OCI-M2 (cell line): ENCODE results near the gene CLTB.
"Not testable (repeated sequence)": the region's sequence is repeated elsewhere in the genome, so short reads cannot be mapped to it uniquely, and the experiment has no call there.

Source experiments
- DNase-seq: peaks from one replicate; lab custom pipeline; 2025; ENCODE audit not compliant: unreplicated experiment; lab: John Stamatoyannopoulos, UW

CLTB gene, protein sequence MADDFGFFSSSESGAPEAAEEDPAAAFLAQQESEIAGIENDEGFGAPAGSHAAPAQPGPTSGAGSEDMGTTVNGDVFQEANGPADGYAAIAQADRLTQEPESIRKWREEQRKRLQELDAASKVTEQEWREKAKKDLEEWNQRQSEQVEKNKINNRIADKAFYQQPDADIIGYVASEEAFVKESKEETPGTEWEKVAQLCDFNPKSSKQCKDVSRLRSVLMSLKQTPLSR

DNA sequence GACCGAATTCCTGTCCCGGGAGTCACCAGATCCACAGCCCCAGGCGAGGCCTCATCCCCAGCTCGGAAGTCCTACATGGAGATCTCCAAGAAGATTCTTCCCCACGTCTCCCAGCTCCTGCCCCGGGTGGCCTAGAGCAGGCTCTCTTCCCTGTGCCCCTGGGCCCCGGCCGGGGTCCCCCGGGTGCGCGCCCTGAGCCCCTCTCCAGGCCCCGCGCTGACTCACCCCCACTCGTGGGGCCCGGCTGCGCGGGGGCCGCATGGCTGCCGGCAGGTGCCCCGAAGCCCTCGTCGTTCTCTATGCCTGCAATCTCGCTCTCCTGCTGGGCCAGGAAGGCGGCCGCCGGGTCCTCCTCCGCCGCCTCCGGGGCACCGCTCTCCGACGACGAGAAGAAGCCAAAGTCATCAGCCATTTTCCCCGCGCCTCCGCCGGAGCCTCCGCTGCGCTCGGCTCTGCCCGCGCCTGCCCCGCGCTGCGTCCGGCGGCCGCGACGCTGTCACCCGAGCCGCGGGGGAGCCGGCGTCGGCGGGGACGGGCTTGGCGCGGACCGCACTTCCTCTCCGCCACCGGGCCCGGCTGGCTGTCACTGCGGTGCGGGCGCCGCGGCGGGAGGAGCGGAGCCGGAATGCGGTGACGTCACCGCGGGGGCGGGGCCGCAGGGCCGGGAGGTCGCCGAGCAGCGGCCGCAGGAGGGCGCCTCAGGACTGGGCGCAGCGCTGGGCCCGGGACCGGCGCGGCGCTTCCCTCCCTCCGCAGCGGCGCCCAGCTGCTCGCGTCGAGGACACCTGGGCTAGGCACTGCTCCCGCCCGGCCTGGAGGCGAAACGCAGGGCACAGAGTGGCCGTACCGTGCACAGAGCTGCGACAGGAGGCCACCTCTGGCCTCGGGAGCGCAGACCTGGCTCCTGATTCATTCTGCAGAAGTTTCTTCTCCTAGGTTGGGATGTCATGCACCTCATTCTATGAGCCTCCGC, at the start of gene CLTB:
Gene CLTB (minus strand): TSS at position 588 of the 973 bp plus-strand sequence. CDS start 176 bp downstream, at position 412.
- DNase-seq, result peak; percentile 14

DNA sequence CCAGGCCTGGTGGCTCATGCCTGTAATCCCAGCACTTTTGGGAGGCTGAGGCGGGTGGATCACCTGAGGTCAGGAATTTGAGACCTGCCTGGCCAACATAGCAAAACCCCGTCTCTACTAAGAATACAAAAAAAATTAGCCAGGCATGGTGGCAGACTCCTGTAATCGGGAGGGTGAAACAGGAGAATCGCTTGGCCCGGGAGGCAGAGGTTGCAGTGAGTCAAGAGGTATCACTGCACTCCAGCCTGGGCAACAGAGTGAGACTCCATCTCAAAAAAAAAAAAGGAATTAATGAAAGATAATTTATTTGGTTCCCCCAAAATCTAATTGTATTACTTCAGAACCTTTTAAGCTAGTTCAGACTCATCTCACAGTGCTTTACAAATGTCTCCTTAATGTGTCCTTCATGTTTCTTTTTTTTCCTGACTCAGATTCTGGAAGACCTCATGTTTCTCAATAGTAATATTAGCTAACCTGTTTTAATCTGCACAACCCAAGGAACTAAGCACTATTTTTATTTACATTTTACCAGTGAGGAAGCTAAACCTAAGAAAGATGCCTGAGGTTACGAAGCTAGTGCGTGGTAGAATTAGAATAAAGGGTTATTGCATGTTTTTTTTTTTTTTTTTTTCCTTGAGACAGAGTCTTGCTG, 46.9 kb upstream of the CLTB start:
- no peak for DNase-seq

DNA sequence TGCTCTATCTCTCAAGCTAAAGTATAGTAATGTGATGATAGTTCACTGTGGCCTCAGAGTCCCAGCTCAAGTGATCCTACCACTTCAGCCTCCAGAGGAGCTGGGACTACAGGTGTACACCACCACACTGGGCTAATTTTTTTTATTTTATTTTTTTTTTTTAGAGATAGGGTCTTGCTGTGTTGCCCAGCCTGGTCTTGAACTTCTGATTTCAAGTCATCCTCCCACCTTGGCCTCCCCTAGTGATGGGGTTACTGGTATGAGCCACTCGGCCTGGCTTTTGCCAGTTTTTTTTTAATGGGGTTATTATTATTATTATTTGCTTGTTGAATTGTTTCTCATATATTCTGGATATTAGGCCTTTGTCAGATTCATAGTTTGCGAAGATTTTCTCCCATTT, 45.0 kb upstream of the CLTB start:
- DNase-seq, result no peak

DNA sequence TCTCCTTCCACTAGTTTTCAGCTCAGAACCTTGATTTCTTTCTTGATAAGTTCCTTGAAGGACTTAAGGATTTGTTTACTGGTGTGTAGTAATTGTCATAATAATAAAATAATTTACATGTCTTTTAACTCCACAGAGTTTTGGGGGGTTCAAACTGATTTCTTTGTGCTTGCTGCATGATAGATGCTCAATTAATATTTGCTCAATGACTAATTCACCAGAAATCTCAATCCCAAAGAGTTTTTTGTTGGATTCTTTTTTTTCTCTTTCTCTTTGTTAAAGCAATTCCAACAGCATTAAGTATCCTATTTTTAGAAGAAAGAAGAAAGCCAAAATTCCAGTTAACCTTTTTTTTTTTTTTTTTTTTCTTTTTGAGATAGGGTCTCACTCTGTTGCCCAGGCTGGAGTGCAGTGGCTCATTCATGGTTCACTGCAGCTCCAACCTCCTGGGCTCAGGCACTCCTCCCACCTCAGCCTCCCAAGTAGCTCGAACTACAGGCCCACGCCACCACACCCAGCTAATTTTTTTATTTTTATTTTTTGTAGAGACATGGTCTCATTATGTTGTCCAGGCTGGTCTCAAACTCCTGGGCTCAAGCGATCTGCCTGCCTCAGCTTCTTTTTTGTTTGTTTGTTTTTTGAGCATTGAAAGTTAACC, 42.7 kb upstream of the CLTB start:
- no peak for DNase-seq

DNA sequence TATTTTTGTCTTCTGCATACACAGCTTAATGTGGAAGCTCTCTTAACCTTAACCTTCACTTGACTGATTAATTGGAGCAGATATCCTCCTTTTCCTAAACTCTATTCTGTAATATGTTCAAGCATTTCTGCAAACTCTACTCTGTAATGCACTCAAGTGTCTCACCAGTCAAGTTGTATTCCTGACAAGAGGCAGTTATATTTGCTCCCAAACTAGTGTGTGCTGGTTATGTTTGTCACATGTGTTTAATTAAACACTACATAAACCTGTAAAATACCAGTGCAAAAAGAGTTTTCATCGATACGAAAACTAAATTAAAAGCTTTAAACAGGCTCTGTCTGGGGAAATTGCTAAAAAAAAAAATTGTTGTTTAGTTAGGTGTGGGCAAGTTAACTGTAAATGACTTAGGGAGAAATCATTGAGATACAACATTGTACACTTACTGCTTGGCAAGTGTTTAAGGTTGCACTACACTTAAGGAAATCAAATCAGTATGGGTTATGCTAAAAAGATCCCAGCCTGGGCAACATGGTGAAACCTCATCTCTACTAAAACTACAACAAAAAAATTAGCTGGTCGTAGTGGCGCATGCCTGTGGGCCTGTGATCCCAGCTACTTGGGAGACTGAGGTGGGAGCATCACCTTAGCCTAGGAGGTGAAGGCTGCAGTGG, 38.5 kb upstream of the CLTB start:
- DNase-seq, result no peak

DNA sequence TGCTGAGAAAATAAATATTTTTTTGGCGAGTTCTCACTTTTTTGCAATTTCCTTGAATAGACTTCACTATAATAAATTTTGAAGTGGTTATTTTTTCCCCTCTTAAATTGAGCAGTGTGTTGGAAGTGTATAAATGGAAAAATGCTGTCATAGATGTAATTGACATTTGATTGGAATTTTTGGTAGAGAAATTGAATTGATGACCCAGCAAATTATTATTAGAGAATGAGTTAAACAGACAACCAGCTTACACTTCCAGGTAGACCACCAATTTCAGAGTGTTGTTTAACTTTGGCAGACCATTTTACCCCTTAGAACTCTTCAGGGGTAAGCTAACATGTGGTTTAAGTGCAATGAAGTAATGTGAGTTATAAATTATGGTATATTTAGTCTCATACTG, 33.7 kb upstream of the CLTB start:
- DNase-seq, result no peak

DNA sequence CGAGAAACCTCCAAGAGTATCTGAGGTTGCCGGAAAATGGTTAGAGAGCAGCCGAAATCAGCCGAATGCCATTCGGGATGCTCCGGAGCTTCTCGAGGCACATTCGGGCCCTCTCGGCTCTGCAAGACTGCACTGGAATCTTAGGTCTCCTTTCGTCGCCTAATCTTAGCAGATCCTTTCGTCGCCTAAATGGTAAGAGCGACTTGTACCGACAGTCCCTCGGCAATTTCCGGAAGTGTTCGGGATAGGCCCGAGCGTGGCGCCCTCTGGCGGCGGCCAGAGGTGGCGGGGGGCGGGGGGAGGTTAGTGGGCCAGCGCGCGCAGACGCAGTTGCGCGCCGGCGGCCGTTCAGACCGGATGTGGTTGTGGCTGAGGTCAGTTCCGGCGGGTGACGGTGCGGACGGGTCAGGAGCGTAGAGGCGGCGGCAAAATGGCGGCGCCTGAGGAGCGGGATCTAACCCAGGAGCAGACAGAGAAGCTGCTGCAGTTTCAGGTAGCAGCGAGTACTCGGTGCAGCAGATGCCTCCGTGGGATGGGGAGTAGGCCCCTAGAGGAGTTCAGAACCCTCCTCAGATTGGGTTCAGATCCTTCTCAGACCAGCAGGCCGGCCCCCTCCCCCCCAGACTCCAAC, 31.8 kb upstream of the CLTB start, which contains the start of gene FAF2:
Gene FAF2 (plus strand): TSS at position 408 of the 631 bp plus-strand sequence. CDS start 23 bp downstream, at position 431.
- DNase-seq, result peak; percentile 70

DNA sequence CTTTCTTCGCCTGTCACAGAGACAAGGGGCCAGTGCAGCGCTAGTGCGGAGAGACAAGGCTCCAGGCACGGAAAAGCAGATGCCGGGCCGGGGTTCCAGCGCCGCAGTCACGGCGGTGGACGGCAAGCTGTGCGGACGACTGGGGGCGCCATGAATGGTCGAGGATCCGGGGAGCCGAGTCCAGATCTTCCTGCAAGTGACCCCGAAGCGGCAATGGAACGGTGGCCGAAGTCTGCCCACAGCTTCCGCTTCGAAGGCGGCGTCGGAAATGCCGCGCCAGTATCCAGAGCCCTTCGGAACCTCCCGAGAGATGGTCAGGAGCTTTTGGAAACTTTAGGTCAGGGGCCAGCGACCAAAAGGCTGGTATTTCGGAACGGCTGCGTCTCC, 31.2 kb upstream of the CLTB start:
- no peak for DNase-seq

DNA sequence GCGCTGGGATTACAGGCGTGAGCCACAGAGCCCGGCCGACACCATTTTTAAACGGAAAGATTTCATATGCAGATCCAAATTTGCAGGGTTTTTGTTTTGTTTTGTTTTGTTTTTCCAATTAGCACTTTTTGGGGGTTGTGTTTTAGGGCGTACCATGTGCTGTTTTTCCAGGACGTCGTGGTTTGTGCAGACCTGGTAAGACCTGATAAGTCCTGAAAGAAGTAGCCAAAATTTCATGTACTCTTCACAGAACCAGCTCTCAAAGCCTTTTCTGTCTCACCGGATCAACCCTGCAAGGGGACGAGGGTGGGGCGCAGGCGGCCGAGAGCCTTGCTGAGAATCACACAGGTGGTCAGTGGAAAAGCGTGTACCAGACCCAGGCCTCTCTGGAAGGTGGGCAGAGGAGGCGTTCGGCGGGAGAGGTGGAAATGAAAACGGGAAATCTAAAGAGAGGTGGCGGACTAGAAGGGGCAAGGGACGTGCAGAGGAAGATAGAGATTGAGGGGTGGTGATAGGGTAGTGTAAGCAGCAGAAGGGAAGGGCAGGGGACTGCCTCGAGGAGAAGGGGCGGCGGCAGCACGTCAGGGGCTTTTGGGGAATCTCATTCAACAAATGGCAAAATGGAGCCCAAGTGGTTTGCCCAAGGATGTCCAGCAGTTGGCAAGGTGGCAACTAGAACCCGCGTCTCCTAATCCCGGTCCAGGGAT, 30.7 kb upstream of the CLTB start:
- DNase-seq, result no peak

DNA sequence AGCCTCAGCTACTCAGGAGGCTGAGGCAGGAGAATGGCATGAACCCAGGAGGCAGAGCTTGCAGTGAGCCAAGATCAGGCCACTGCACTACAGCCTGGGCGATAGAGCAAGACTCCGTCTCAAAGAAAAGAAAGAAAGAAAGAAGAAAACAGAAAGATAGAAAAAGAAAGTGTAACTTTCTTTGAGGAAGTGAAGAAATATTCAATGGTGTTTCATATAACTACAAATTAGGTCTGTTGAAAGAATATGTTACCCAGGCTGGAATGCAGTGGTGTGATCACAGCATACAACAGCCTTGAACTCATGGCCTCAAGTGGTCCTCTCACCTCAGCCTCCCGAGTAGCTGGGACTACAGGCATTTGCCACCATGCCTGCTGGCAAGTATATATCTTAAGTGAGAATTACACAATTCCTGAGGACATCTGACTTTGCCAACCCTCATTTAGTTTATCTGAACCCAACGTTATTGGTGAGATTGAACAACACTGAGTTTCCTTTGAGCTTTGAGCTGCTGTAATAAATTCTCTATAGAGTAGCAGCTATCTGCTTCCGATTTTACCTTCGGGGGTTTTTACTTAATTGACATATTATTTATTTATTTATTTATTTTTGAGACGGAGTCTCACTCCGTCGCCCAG, 29.8 kb upstream of the CLTB start:
- no peak for DNase-seq

DNA sequence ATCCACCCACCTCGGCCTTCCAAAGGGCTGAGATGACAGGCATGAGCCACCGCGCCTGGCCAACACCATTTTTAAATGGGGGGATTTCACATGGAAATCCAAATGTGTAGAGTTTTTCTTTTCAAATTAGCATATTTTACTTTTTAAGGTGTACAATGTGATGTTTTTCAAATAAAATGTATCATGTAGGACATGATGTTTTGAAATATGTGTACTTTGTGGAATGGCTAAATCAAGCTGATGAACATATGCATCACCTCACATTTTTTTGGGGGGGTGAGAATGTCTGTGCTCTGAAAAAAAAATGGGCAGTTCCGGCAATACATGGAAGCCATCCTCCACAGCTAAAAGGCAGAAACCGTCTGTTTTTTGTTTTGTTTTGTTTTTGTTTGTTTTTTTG, 28.4 kb upstream of the CLTB start:
- DNase-seq, result no peak

DNA sequence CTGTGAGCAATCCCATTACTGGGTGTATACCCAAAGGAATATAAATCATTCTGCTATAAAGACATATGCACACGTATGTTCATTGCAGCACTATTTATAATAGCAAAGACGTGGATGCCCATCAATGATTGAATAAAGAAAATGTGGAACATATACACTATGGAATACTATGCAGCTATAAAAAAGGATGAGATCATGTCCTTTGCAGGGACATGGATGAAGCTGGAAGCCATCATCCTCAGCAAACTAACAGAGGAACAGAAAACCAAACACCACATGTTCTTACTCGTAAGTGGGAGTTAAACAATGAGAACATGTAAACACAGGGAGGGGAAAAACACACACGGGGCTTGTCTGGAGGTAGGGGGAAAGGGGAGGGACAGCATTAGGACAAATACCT, 26.6 kb upstream of the CLTB start:
- DNase-seq, result not testable (repeated sequence)

DNA sequence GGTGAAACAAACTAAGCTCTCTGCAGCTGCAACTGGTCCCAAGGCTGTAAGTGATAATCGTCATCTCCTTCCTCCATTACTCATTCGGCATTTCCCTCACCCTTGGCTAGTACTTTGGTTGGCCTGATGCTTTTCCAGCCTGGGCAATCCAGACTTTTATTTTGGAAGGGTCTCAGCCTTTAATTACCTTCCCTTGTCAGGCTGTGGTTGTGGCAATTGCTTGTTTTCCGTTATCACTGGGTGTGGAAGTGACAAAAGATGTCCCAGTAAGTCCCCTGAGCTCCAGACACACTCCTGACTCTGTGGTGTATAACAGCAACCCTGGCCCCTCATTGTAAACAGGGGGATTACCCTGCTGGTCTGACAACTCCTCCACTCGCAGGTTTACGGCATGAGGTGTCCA, 25.6 kb upstream of the CLTB start:
- DNase-seq, result no peak

DNA sequence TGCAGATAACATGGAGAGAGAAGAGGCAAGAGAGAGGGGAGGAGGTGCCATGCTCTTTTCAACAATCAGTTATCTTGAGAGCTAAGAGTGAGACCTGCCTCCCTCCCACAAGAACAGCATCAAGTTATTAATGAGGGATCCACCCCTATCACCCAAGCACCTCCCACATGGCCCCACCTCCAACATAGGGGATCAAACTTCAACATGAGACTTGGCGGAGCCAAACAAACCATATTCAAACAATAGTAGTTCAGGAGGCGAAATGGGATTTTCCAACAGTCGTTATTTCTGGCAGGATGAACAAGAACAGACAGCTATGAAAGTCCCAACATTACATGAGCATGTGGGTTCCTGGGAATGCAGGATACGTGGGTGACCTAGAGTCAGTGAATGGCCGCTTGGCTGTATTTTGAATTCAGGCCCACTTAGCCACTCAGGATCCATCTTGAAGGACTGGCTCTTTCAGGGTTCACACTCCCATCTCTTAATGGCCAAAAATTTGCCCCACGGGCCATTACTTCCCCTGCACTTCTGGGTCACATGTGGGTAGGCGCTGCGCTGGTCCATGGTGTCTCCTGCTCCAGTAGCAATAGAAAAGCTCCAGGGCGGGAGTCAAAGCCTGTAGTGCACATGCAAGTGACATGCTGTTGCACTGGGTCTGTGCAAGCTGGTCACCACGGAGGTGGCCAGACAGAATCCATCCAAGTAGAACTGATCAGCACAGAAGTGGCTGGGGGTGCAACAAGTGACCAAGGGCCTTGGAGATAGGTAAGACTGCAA, 24.8 kb upstream of the CLTB start:
- no peak for DNase-seq

DNA sequence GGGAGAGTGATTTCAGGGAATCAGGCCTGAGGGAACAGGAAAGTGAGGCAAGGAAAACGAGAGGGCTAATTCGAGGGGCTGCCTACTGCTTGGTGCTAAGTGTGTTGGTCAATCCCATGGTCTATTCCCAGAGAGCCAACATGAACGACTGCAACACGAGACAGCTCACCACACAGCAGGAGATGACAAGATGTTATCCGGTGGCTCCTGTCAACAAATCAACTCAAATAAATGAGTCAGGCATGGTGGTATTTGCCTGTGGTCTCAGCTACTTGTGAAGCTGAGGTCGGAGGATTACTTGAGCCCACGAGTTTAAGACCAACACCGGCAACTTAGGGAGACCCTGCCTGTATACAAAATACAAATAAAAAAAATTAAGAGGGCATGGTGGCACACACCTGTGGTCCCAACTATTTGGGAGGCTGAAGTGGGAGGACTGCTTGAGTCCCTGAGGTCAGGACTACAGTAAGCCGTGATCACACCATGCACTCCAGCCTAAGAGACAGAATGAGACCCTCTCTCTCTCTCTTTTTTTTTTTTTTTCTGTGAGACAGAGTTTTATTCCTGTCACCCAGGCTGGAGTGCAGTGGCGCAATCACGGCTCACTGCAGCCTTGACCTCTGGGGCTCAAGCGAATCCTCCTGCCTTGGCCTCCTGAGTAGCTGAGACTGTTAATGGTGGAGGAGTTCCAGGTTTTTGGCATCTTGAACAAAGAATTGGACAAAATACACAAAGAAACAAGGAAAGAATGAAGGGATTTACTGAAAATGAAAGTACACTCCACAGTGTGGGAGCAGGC, 22.8 kb upstream of the CLTB start:
- DNase-seq, result no peak

DNA sequence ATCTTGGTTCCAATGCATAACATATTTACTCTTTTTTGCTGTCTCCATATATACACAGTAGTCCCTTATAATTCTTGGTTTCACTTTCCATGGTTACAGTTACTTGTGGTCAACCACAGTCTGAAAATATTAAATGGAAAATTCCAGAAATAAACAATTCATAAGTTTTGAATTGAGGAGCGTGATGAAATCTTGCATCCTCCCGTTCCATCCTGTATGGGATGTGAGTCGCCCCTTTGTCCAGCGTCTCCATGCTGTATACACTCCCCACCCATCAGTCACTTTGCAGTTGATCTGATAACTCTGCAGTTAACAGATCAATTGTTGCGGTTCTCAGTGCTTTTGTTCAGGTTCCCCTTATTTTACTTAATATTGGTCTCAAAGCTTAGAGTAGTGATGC, 20.3 kb upstream of the CLTB start:
- no peak for DNase-seq

DNA sequence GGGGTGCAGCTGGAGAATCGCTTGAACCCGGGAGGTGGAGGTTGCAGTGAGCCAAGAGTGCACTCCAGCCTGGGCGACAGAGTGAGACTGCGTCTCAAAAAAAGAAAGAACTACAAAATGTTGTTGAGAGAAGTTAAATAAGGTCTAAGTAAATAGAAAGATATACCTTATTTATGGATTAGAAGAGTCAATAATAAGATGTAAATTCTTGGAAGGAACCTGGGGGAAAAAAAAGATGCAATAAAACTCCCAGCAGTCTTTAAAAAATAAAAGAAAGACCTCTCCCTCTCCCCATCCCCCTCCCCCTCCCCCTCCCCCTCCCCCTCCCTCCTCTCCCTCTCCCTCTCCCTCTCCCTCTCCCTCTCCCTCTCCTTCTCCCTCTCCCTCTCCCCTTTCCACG, 16.4 kb upstream of the CLTB start:
- no peak for DNase-seq

DNA sequence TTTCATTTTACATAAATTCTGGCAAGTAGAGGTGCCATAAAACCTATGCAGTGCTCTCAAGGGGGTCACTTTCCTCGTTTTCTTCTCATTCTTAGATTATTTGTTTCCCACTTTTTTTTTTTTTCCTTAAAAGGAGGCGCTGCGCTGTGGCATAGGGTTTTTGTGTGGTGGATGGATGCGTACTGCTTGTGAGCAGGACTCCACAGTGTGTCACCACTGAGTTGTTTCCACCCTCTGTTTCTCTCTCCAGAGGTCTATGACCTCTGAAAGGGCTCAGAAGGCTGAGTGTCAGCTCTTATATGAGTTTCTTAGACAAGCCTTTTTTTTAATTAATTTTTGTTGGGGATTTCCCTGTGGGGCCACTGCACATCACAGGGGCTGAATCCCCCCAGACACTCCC, 13.6 kb upstream of the CLTB start:
- DNase-seq, result no peak
